ENCODE measurements around the gene NPY. TPM values are rescaled to one million over a fixed set of nuclear protein-coding genes. Genes with fewer than 3 reads are reported as not detected.

The NPY gene
- polyA plus RNA-seq, 2 of the 4 experiments (the other 2 are of a cell fraction) = not detected

- TF ChIP-seq HES2 (IDR thresholded peaks at IDR 0.05) = no peak
- no peak for TF ChIP-seq RAD21 (conservative IDR thresholded peaks at IDR 0.05 in 1 of 2, IDR thresholded peaks at IDR 0.05 in 1 of 2)
- no peak for TF ChIP-seq MAFK (IDR thresholded peaks at IDR 0.05; ENCODE audit: partially characterized antibody)
- no peak for TF ChIP-seq PHF8 (IDR thresholded peaks at IDR 0.05; ENCODE audit: borderline replicate concordance, low read depth)
Observed at GRCh38 chr7:24336461-24336860, 52.5 kb downstream of the NPY start (continued).

- ChIA-PET CTCF (interaction anchor here (0.7 to 1.1 kb wide), 2 partner anchors 8 to 11 kb away, joined by 3 read pairs; no protein-coding TSS in a partner anchor), POLR2A (no interaction called here)
- no peak for TF ChIP-seq CHD4 (IDR thresholded peaks at IDR 0.05; ENCODE audit: borderline replicate concordance)
- TF ChIP-seq NR3C1 (IDR thresholded peaks at IDR 0.05) = no peak
- TF ChIP-seq POLR2A (IDR thresholded peaks at IDR 0.05; ENCODE audit: low read length) = no peak
- TF ChIP-seq RARB (CRISPR knock-in tag; IDR thresholded peaks at IDR 0.05) = no peak
- TF ChIP-seq FOSB (CRISPR knock-in tag; IDR thresholded peaks at IDR 0.05) = no peak
- TF ChIP-seq FOXS1 (CRISPR knock-in tag; IDR thresholded peaks at IDR 0.05) = no peak
- TF ChIP-seq KDM1A (IDR thresholded peaks at IDR 0.05; ENCODE audit: low read depth) = no peak
- no peak for TF ChIP-seq CHD2 (IDR thresholded peaks at IDR 0.05; ENCODE audit: low read length, partially characterized antibody)
- no peak for TF ChIP-seq E2F6 (IDR thresholded peaks at IDR 0.05; ENCODE audit: borderline replicate concordance, low read depth)
- no peak for TF ChIP-seq FOSL2 (IDR thresholded peaks at IDR 0.05)
- no peak for TF ChIP-seq FOSL2 (CRISPR knock-in tag; IDR thresholded peaks at IDR 0.05)
- TF ChIP-seq RFX5 (IDR thresholded peaks at IDR 0.05) = no peak
- TF ChIP-seq ZNF302 (CRISPR knock-in tag; IDR thresholded peaks at IDR 0.05) = no peak
- TF ChIP-seq POLR2AphosphoS2 (conservative IDR thresholded peaks at IDR 0.05; ENCODE audit: low read length) = no peak
- ATAC-seq = no peak
- Histone ChIP-seq H3K9me3 (no peaks in the 10 kb centered on the region), H3K4me3 (no peak overlapping the region), H3K27ac (no peak overlapping the region), H3K4me1 (no peaks in the 10 kb centered on the region), H3K4me2 (no peak overlapping the region)
- WGBS (ENCODE audit: missing lambda C conversion rate) = 53% methylated on average over 6 of the region's 6 CpGs
- no peak for FAIRE-seq
- DNase-seq (ENCODE audit: low read depth in 1 of 2, low spot score in 1 of 2) = no peak
Observed at GRCh38 chr7:24337180-24337579, 53.2 kb downstream of the NPY start.

- no peak for FAIRE-seq
- Histone ChIP-seq H3K4me1 (no peaks in the 10 kb centered on the region), H3K27ac (no peak overlapping the region), H3K4me3 (no peak overlapping the region), H3K9me3 (no peaks in the 10 kb centered on the region), H3K4me2 (no peak overlapping the region)
- ChIA-PET CTCF (no interaction called here), POLR2A (no interaction called here)
- no peak for ATAC-seq
- no peak for DNase-seq (ENCODE audit: low read depth in 1 of 2, low spot score in 1 of 2)
- WGBS (ENCODE audit: missing lambda C conversion rate) = 1% methylated on average over 5 of the region's 5 CpGs
- TF ChIP-seq EHF (CRISPR knock-in tag; IDR thresholded peaks at IDR 0.05) (no peak), EHMT2 (IDR thresholded peaks at IDR 0.05; ENCODE audit: low read depth) (no peak), POLR2A (IDR thresholded peaks at IDR 0.05; ENCODE audit: low read length) (no peak)
Observed at GRCh38 chr7:24339575-24339974, 55.6 kb downstream of the NPY start.

- no peak overlapping the region for H3K4me3 ChIP-seq
- WGBS (ENCODE audit: missing lambda C conversion rate) = 19% methylated on average over 3 of the region's 3 CpGs
- FAIRE-seq (no peak), DNase-seq (ENCODE audit: low read depth in 1 of 2, low spot score in 1 of 2) (no peak), ATAC-seq (no peak)
- H3K4me2 ChIP-seq = no peak overlapping the region
- ChIA-PET CTCF (interaction anchor here (1.2 kb wide), 1 partner anchor 27 kb away, joined by 3 read pairs; no protein-coding TSS in a partner anchor), POLR2A (no interaction called here)
- H3K27ac ChIP-seq = no peak overlapping the region
- no peaks in the 10 kb centered on the region for H3K4me1 ChIP-seq
- H3K9me3 ChIP-seq = no peaks in the 10 kb centered on the region
- TF ChIP-seq HOXB13 (CRISPR knock-in tag; IDR thresholded peaks at IDR 0.05; ENCODE audit: low read depth) = no peak
- TF ChIP-seq RFX5 (IDR thresholded peaks at IDR 0.05) = no peak
- TF ChIP-seq ZNF302 (CRISPR knock-in tag; IDR thresholded peaks at IDR 0.05) = no peak
Observed at GRCh38 chr7:24340727-24341126, 56.7 kb downstream of the NPY start.
